GM12865 (cell line): ENCODE results near the gene GBA3.

Source experiments
- DNase-seq: peaks from one replicate; pipeline ENCODE4 v3.0.0; 2010; ENCODE audit warnings: low read depth
- H3K4me3 ChIP-seq: 2 replicates; pipeline ENCODE4 v1.5.1; 2011; ENCODE audit warnings: mild to moderate bottlenecking, low read depth, low read length, control low read depth
- CTCF ChIP-seq: IDR thresholded peaks from 2 replicates; pipeline ENCODE4 v1.5.1; 2011; ENCODE audit warnings: low read length, control low read depth, low read depth, inconsistent platforms; ENCODE audit not compliant: insufficient read depth; ENCODE audit errors: missing control alignments

GBA3 gene

GRCh38 chr4:22688236-22688635, 4.5 kb upstream of the GBA3 start:
- no peak for TF ChIP-seq CTCF
- no peak for DNase-seq
- no peak overlapping the region for H3K4me3 ChIP-seq

- TF ChIP-seq CTCF: no peak
- H3K4me3 ChIP-seq: no peak overlapping the region
- DNase-seq: no peak
These were observed 3.3 kb upstream of the GBA3 start for GRCh38 chr4:22689428-22689827.

- no peak for TF ChIP-seq CTCF
- DNase-seq: no peak
- no peak overlapping the region for H3K4me3 ChIP-seq
These were observed 2.3 kb downstream of the GBA3 start for GRCh38 chr4:22695029-22695428.

- DNase-seq: no peak
- TF ChIP-seq CTCF: no peak
- no peak overlapping the region for H3K4me3 ChIP-seq
These were observed 3.2 kb downstream of the GBA3 start for GRCh38 chr4:22695917-22696316.

GRCh38 chr4:22703912-22704311, 11.2 kb downstream of the GBA3 start:
- no peak for DNase-seq
- TF ChIP-seq CTCF: no peak
- H3K4me3 ChIP-seq: no peak overlapping the region

GRCh38 chr4:22707390-22707789, 14.7 kb downstream of the GBA3 start:
- no peak for TF ChIP-seq CTCF
- peak; percentile 31 for DNase-seq
- no peak overlapping the region for H3K4me3 ChIP-seq

GRCh38 chr4:22708961-22709360, 16.2 kb downstream of the GBA3 start:
- no peak overlapping the region for H3K4me3 ChIP-seq

More at GRCh38 chr4:22708961-22709360, 16.2 kb downstream of the GBA3 start:
- TF ChIP-seq CTCF: no peak
- no peak for DNase-seq
